Occipital lobe (tissue), 2 donors: Measurements from ENCODE around the gene TGFB3. TPM values are rescaled to one million over a fixed set of nuclear protein-coding genes. Genes with fewer than 3 reads are reported as not detected.
A peak's percentile ranks its signal among the peaks of the same experiment; 100 is the strongest.
"Not testable (repeated sequence)": the region's sequence is repeated elsewhere in the genome, so short reads cannot be mapped to it uniquely, and the experiment has no call there.

ENCODE experiments used
- DNase-seq: peaks from one replicate; lab custom pipeline; 2025; lab: John Stamatoyannopoulos, UW
- total RNA-seq: library from RNA; depleted of rRNA; stranded (reverse); fragments of >200 nt; gene quantifications from one replicate; pipeline ENCODE4 v1.2.3, GENCODE V29; 2014

Gene TGFB3
- total RNA-seq, 1 donor from 2014 or later: 33.2 TPM

- DNase-seq: no peak
Observed at GRCh38 chr14:75960231-75960630, 21.6 kb downstream of the TGFB3 start.

DNA sequence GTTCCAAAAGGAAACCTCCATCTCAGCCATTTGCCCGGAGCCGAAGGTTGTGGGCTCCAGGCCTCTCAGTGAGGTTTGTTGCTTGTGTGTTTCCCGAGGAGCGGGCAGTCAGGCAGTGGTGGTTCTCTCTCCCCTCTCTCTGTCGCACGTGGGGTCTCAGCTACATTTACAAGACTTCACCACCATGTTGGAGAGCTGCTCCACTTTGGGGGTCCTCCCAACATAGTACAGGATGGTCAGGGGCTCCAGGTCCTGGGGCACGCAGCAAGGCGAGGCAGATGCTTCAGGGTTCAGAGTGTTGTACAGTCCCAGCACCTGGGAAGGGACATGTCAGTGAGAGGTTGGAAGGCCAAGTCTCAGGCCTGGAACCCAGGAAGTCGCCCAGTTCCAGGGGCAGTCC, 22.8 kb downstream of the TGFB3 start:
- no peak for DNase-seq

DNA sequence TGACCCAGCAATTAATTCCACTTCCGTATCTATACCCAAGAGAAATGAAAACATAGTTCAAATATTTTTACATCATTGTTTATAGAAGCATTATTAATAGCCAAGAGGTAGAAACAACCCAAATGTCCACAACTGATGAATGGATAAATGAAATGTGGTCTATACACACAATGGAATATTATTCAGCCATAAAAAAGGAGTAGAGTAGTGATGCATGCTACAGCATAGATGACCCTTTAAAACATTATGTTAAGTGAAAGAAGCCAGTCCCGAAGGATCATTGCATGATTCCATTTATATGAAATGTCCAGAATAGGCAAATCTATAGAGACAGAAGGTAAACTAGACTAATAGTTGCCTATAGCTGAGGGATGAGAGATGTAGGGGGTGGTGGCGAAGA, 29.3 kb downstream of the TGFB3 start:
- no peak for DNase-seq

DNA sequence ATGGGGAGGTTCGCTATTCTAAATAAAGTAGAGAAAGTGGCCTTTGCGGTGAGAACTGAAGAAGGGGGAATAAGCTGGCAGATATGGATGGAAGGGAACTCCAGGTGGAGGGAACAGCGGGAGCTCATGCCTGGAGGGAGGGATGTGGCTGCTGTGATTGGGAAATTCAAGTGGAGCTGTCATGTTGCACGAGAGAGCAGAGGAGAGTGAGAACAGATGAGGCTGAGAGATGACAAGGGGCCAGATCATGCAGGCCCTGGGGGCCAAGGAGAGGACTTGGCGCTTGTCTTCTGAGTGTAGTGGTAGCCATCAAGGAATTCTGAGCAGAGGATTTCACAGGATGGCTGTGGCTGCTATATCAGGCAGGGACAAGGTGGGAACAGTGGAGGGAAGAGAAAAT, 35.0 kb downstream of the TGFB3 start:
- no peak for DNase-seq

GRCh38 chr14:75944607-75945241, 37.1 kb downstream of the TGFB3 start:
- DNase-seq: no peak

GRCh38 chr14:75941030-75941429, 40.8 kb downstream of the TGFB3 start:
- no peak for DNase-seq

- DNase-seq: no peak
Observed at GRCh38 chr14:75939200-75939599, 42.6 kb downstream of the TGFB3 start.

DNA sequence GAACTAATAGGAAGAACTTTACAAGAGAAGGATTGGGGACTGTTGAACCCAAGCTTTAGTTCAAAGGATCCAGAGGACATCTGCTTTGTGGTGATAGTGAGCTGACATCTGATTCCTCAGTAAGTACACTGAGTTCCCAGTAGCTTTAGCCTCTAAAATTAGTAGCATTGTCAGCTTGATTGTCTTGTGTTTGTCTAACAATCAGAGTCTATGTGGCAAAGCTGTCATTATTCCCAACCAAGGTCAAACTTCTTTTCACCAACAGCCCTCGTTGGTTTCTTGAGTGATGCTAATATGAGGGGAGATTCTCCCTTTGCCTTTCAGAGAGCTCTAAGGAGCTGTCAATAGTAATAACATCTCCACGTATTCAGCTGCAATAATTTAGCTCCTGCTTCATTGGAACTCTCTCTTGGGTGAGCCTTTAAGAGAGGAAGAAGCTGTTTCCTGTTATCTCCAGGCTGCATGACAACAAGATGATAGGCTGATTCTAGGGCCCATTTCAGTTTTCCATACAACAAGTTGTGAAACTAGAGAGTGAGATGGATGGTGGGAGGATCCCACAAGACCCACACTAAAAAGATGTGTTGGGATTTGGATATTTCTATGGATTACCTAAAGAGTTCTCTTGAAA, 46.7 kb downstream of the TGFB3 start:
- DNase-seq: no peak

GRCh38 chr14:75933712-75934296, 48.0 kb downstream of the TGFB3 start:
- DNase-seq: no peak

DNA sequence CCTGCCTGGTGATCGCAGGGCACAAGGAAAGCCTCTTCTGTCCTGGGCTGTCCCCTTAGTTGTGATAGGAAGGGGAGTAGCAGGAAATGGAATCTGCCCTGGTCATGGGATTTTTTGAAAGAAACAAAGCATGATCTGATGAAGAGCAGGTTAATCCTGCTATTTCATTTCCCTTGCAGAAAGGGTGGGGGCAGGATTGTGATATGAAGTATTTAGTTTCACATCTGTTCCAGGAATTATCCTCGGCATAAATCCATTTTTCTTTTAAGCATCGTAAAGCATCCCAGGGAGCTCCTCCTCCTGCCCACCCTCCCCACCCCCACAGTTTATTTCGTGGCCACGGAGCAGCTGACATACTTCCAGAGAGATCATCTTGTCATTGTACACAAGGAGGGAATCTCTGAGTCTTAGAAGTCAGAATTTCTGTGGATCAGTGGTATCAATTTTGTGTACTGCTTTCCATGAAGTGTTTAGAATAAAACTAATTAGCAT, 53.1 kb downstream of the TGFB3 start:
- DNase-seq: no peak

GRCh38 chr14:75927564-75928087, 54.2 kb downstream of the TGFB3 start:
- no peak for DNase-seq

GRCh38 chr14:75926431-75927115, 55.2 kb downstream of the TGFB3 start:
- no peak for DNase-seq

DNA sequence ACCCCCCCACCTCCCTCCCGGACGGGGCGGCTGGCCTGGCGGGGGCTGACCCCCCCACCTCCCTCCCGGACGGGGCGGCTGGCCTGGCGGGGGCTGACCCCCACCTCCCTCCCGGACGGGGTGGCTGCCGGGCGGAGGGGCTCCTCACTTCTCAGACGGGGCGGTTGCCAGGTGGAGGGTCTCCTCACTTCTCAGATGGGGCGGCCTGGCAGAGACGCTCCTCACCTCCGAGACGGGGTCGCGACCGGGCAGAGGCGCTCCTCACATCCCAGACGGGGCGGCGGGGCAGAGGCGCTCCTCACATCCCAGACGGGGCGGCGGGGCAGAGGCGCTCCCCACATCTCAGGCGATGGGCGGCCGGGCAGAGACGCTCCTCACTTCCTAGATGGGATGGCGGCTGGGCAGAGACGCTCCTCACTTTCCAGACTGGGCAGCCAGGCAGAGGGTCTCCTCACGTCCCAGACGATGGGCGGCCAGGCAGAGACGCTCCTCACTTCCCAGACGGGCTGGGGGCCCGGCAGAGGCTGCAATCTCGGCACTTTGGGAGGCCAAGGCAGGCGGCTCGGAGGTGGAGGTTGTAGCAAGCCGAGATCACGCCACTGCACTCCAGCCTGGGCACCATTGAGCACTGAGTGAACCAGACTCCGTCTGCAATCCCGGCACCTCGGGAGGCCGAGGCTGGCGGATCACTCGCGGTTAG, 56.5 kb downstream of the TGFB3 start:
- not testable (repeated sequence) for DNase-seq

DNA sequence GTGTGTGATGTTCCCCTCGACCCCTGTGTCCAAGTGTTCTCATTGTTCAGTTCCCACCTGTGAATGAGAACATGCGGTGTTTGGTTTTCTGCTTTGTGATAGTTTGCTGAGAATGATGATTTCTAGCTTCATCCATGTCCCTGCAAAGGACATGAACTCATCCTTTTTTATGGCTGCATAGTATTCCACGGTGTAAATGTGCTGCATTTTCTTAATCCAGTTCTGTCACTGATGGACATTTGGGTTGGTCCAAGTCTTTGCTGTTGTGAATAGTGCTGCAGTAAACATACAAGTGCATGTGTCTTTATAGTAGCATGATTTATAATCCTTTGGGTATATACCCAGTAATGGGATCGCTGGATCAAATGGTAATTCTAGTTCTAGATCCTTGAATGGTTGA, 61.4 kb downstream of the TGFB3 start:
- not testable (repeated sequence) for DNase-seq

DNA sequence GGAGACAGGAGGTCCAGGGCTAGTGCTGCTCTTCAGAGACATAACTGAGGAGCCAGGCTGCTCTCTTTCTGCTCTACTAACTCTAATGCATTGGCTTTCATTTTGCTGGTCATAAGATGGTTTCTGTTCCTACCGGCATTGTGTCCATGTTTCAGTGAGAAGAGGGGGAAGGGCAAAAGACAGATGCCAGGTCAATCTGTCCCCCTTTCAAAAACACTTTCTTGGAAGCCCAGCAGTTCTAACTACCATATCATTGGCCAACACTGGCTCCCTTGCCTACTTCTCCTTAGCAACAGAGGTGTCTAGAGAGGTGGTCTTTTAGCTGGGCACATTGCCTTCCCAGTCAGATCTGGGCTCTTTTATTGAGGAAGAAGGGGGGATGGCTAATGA, 63.9 kb downstream of the TGFB3 start:
- DNase-seq: no peak

DNA sequence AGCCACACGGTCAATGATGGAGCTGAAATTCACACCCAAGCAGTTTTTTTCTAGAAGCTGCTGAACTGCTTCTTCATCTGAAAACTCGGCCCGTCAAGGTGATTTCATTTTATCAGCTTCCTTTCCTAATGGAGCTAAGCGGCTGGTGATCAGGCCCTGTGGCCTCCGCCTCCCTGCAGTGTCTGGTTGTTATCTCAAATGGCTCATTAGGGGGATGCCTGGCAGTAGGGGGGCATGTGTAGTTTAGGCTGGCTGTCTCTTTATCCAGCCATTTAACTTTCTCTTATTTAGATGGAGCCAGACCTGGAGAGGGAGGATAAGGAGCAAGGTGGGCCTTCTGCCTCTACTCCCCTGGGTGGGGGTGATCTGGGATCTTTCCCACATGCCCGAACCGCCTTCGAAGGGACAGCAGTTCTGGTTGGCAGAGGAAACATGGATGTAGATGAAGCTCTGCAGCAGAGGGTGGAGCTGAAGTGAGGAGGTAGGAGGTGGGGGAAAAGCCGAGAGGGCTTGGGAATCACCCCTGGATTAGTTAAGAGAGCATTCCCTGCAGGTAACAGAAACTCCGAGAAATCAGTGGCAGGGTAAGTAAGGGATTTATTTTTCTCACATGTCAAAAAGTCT, 64.4 kb downstream of the TGFB3 start:
- no peak for DNase-seq

- DNase-seq: no peak
Observed at GRCh38 chr14:75915045-75915444, 66.8 kb downstream of the TGFB3 start.

- no peak for DNase-seq
Observed at GRCh38 chr14:75913183-75913582, 68.6 kb downstream of the TGFB3 start.

- DNase-seq: peak; percentile 14
Observed at GRCh38 chr14:75911883-75912282, 69.9 kb downstream of the TGFB3 start.

- DNase-seq: no peak
Observed at GRCh38 chr14:75910048-75910447, 71.7 kb downstream of the TGFB3 start.

DNA sequence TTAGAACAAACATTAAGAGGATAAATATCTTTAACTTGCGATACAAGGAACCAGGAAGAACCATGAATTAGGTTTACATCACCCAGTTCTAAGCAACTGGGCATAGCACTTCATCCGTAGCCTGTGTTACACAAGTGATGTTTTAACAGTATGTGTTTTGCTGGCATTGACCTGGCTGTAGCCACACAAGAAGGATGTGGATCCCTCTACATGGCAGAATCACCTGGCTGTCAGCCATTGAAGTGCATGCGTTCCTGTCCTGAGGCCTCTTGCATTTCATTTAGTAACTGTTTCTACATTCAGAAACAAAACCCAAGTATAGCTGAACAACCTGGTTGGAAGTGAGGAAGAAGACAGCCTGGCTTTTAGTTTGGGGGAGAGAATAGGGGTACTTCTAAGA, 72.2 kb downstream of the TGFB3 start:
- DNase-seq: no peak
